Stomach (tissue), 4 donors: ENCODE measurements around the gene SPDYE18.
"Not testable (repeated sequence)": the region's sequence is repeated elsewhere in the genome, so short reads cannot be mapped to it uniquely, and the experiment has no call there.

Source experiments
- EP300 ChIP-seq: sonication (generic); formaldehyde crosslinking; IDR thresholded peaks from one replicate; pipeline ENCODE4 v1.6.1; 2017; ENCODE audit warnings: antibody characterized with exemption
- POLR2A ChIP-seq, 4 donors: fragments of 450-650 bp; IDR thresholded peaks; one replicate each; pipeline ENCODE4 v1.6.1; 2016; ENCODE audit warnings: antibody characterized with exemption in 4 of 4, control low read depth in 2 of 4, mild to moderate bottlenecking in 1 of 4, moderate library complexity in 1 of 4
- POLR2AphosphoS5 ChIP-seq, 3 donors: sonication (generic); formaldehyde crosslinking; IDR thresholded peaks; one replicate each; pipeline ENCODE4 v1.6.1; 2016; ENCODE audit warnings: antibody characterized with exemption in 3 of 3
- TF ChIP-seq, protein P1 (sequence below), 7 experiments: fragments of 450-650 bp in 4 of 7; fragments of 200-600 bp in 3 of 7; sonication (generic) in 3 of 7; IDR thresholded peaks; one replicate each; pipeline ENCODE4 v1.5.1; 2016 to 2019; ENCODE audit warnings: antibody characterized with exemption in 7 of 7, control low read depth in 2 of 7, mild to moderate bottlenecking in 1 of 7

DNA sequence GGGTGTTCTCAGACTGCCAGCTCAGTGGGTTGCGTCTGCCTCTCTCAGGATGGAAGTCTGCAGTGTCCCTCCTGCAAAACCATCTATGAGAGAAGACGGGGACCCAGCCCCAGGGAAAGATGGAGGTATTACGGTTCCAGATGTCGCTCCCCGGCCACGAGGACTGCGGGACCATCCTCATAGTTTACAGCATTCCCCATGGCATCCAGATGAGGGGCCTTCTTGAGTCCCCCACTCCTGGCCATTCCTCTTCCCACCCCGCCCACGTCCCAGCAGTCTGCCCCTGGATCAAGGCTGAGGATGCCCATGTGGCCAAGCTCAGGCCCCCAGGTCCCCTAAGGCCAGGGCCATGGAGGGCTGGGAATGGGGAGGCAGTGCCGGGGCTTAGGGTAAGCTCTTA, 59.1 kb downstream of the SPDYE18 start:
- TF ChIP-seq POLR2AphosphoS5 (IDR thresholded peaks at IDR 0.05); POLR2A (IDR thresholded peaks at IDR 0.05); EP300: not testable (repeated sequence)
- TF ChIP-seq, protein P1, sequence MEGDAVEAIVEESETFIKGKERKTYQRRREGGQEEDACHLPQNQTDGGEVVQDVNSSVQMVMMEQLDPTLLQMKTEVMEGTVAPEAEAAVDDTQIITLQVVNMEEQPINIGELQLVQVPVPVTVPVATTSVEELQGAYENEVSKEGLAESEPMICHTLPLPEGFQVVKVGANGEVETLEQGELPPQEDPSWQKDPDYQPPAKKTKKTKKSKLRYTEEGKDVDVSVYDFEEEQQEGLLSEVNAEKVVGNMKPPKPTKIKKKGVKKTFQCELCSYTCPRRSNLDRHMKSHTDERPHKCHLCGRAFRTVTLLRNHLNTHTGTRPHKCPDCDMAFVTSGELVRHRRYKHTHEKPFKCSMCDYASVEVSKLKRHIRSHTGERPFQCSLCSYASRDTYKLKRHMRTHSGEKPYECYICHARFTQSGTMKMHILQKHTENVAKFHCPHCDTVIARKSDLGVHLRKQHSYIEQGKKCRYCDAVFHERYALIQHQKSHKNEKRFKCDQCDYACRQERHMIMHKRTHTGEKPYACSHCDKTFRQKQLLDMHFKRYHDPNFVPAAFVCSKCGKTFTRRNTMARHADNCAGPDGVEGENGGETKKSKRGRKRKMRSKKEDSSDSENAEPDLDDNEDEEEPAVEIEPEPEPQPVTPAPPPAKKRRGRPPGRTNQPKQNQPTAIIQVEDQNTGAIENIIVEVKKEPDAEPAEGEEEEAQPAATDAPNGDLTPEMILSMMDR (IDR thresholded peaks at IDR 0.05): not testable (repeated sequence)
